Left renal pelvis (tissue), 4 donors: ENCODE results near the gene PLA2G6. TPM values are rescaled to one million over a fixed set of nuclear protein-coding genes. Genes with fewer than 3 reads are reported as not detected.

Experiments used
- DNase-seq, 4 donors: peaks; one replicate each; pipeline ENCODE4 v3.0.0-alpha.2; 2013; ENCODE audit warnings: low read depth in 4 of 4, low spot score in 3 of 4
- polyA plus RNA-seq, 4 donors: library from polyadenylated mRNA; unstranded; fragments of 120-200 nt; gene quantifications; one replicate each; pipeline ENCODE4 v1.2.1, GENCODE V29; 2013; ENCODE audit not compliant: insufficient read length in 4 of 4

PLA2G6 gene
- polyA plus RNA-seq, 4 donors: 29.6 to 66.9 (median 35.2) TPM

- DNase-seq: no peak
Observed at GRCh38 chr22:38075961-38076360, 105.7 kb downstream of the PLA2G6 start.

- DNase-seq: no peak
Observed at GRCh38 chr22:38075105-38075825, 106.4 kb downstream of the PLA2G6 start.

DNA sequence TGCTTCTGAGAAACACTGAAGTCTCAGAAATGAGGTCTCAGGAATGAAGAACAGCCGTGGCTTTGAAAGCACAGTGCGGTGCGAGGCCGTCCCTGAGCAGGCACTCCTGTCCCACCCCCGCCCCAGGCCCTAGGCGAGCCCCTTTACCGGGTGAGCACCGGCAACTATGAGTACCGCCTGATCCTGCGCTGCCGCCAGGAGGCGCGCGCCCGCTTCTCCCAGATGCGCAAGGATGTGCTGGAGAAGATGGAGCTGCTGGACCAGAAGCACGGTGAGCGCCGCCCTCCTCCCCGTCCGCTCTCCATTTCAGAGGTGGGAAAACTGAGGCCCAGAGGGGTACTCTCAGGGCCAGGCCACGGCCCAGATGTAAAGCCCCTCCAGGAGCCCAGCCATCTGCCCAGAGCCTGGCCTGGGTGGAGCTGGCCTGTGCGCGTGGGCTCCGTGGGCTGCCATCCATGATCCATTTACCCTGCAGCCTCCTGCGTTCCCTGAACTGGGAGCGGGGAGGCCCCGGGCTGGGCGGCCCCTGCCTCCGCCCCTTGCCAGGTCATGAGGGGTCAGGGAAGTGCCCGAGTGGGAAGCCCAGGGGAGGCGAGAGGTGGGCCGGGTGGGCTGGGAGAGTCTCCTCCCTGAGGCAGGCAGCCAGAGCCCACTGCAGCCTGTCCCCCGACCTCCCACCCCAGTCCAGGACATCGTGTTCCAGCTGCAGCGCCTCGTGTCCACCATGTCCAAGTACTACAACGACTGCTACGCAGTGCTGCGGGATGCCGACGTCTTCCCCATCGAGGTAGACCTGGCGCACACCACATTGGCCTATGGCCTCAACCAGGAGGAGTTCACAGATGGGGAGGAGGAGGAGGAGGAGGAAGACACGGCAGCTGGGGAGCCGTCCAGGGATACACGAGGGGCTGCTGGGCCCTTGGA lies 107.2 kb downstream of the PLA2G6 start:
- DNase-seq: no peak

DNA sequence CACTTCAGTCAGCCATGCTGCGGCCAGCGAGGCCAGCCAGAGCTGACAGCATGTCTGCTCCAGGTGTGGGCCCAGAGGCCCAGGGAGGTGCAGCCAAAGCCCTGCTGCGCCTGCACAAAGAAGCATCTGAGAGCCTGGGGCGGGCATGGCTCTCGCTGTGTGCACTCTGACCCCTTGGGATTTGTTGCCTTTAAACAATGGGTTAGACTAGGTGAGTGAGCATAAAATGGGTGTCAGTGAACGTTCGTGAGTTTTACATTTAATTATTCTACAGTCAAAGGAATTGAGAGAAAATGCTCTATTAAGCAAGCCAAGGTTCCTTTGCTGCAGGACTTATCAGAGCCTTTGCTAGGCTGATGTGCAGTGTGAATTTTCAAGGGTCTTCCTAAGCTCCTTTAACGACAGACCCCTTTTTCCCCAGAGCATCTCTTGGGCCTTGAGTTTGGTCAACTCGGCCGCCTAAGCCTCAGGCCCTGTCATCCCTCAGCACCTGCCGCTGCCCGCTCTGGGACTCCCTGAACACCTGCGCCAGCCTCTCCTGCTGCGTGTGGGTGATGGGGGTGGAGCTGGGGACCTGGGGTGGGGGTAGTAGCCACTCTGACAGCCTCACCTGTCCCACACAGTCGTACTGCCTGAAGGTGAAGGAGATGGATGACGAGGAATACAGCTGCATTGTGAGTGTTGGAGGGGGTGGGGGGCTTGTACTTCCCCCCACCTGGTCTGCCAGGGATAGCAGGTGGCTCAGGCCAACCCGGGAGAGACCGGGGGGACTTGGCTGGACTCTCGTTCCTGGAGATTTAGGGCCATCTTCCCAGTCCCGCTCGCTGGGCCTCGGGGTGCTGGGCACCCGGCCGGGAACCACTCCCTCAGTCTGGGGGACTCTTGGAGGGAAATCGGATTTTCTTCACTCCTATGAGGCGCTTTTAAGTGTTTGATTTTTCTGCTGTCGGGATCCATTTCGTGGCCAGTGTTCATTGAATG lies 108.2 kb downstream of the PLA2G6 start:
- no peak for DNase-seq

DNA sequence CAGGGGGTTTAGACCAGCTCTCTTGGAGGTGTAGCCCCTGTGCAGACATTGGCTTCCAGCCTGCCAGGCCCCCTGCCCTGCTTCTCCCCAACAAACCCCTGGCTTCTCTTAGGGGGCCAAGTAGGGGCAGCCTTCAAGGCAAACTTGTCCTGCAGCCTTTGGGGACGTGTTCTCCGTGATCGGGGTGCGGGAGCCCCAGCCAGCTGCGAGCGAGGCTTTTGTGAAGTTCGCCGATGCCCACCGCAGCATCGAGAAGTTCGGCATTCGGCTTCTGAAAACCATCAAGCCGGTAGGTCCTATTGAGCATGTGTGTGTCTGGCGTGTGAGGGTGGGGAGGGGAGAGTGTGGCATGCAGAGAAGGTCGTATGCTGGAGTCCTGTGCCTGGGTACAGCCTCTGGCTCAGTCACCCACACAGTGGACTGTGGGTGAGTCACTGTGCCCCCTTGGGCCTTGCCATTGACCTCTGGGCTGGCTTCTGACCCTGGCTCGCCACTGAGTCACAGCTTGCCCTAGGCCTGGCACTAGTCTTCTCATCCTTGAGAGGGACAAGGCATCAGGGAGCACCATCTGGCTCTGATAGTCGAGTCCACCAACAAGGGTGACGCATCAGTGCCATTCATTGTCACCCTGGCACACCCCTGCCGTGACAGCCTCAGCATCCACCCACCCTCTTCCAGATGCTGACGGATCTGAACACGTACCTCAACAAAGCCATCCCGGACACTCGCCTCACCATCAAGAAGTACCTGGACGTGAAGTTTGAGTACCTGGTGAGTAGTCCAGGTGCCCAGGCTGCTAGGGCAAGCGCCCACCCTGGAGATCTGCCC lies 109.1 kb downstream of the PLA2G6 start:
- DNase-seq: no peak

- no peak for DNase-seq
Observed at GRCh38 chr22:38071421-38072321, 110.0 kb downstream of the PLA2G6 start.

DNA sequence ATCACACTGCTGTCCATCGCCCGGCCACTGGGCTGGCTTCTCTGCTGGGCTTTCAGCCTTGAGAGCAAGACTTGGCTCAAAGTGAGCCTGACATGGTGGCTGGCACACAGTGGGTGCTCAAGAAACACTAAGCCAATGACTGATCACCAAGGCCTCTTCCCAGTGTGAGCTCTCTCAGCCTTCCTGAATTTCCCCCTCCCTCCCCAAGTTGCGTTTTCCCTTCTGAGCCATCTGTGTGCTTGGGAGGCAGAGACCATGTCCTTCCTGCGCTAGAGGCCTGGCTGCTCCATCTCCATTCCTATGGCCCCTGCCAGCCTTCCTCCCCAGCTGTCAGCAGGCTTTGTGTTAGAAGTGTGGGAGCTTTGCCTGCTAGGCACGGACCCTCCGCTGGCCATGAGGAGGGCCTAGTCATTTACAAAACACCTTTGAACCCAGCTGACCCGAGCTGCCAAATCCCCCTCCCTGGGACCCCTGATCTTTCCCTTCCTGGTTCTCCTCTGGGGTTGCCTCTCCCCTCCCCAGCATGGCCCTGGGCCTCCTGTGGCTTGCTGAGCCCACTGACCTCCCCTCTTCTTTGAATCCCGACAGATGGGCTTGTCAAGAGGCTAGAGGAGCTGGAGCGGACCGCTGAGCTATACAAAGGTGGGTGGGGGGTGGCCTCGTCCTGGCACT lies 111.2 kb downstream of the PLA2G6 start:
- no peak for DNase-seq

- no peak for DNase-seq
Observed at GRCh38 chr22:38069372-38070249, 112.0 kb downstream of the PLA2G6 start.

GRCh38 chr22:38068641-38069371 lies 112.8 kb downstream of the PLA2G6 start:
- no peak for DNase-seq

GRCh38 chr22:38067761-38068360 lies 113.8 kb downstream of the PLA2G6 start:
- no peak for DNase-seq

- DNase-seq: no peak
Observed at GRCh38 chr22:38067028-38067415, 114.6 kb downstream of the PLA2G6 start.

- no peak for DNase-seq
Observed at GRCh38 chr22:38066381-38067027, 115.1 kb downstream of the PLA2G6 start.

GRCh38 chr22:38065539-38065938 lies 116.1 kb downstream of the PLA2G6 start:
- DNase-seq: no peak

DNA sequence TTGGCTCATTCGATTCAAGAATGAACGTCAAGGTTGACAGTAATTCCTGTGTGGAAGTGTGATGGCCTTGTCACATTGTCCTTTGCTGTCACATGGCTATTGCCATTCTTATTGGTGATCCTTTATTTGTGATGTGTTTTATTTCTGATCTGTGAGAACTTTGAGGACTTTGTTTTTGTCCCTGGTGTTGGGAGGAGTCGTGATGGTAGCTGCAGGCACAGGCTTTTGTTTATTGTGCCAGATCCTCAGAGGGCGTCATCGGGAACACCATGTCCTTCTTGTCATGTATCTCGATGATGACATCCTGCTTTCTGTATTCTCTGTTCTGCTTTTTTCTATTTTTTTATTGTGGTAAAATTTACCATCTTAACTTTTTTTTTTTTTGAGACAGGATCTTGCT lies 118.8 kb downstream of the PLA2G6 start:
- DNase-seq: no peak
